ENCODE measurements around the gene AVEN.

The AVEN gene

DNA sequence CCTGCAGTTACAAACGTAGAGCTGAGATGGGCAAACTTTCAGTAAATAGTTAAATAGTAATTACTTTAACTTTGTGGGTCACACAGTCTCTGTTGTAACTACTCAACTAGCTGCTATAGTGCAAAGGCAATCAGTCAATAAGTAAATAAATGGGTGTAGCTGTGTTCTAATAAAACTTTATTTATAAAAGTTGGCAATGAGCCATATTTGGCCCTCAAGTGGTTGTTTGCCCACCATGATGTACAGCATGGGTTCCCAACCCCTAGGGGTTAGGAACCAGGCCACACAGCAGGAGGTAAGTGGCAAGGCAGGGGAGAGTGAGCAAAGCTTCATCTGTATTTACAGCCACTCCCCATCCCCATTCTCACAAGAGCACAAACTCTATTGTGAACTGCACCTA is 115.6 kb downstream of the AVEN start:
- TF ChIP-seq, protein P1, sequence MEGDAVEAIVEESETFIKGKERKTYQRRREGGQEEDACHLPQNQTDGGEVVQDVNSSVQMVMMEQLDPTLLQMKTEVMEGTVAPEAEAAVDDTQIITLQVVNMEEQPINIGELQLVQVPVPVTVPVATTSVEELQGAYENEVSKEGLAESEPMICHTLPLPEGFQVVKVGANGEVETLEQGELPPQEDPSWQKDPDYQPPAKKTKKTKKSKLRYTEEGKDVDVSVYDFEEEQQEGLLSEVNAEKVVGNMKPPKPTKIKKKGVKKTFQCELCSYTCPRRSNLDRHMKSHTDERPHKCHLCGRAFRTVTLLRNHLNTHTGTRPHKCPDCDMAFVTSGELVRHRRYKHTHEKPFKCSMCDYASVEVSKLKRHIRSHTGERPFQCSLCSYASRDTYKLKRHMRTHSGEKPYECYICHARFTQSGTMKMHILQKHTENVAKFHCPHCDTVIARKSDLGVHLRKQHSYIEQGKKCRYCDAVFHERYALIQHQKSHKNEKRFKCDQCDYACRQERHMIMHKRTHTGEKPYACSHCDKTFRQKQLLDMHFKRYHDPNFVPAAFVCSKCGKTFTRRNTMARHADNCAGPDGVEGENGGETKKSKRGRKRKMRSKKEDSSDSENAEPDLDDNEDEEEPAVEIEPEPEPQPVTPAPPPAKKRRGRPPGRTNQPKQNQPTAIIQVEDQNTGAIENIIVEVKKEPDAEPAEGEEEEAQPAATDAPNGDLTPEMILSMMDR (IDR thresholded peaks at IDR 0.05), result no peak
- DNase-seq (ENCODE audit: low spot score), result no peak
- H3K4me3 ChIP-seq, result no peak overlapping the region

DNA sequence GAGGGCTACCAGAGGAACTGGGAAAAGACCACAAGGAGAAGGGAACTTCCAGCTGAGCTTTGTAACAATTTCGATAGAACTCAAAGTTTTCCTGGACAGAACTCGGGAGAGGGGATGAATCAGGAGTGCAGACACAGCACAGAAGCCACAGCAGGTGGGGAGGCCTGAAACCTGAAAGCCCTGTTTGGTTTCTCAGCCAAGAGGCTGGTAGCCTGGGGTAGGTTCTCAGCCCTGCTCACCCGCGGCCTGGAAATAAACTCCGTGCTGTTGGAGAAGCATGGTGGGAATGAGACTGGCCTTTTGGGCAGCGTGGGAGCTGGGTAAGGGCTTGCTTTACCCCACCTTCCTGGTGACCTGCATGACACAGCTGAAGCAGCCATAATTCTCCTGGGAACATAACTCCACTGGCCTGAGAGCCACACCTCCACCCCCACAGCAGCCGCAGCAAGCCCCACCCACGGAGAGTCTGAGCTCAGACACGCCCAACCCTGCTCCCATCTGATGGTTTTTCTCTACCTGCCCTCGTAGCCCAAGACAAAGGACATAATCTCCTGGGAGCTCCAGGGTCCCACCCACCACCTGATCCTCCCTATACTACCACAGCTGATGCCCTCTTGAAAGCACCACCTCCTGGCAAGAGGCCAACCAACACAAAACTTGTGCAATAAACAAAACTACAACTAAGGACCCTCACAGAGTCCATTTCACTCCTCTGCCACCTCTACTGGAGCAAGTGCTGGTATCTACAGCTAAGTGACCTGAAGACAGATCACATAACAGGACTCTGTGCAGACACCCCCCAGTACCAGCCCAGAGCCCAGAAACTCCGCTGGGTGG is 123.2 kb downstream of the AVEN start:
- DNase-seq (ENCODE audit: low spot score), result no peak

More for the DNA sequence above, 115.6 kb downstream of the AVEN start:
- no peak overlapping the region for H3K27ac ChIP-seq

GRCh38 chr15:33913459-33913858 is 125.5 kb downstream of the AVEN start:
- H3K4me3 ChIP-seq, result no peak overlapping the region
- no peak for DNase-seq (ENCODE audit: low spot score)
- no peak overlapping the region for H3K27ac ChIP-seq
- TF ChIP-seq, protein P1 (IDR thresholded peaks at IDR 0.05), result no peak

More for the DNA sequence above, 123.2 kb downstream of the AVEN start:
- Histone ChIP-seq H3K27ac (no peak overlapping the region), H3K4me3 (no peak overlapping the region)
- TF ChIP-seq, protein P1 (IDR thresholded peaks at IDR 0.05), result no peak

DNA sequence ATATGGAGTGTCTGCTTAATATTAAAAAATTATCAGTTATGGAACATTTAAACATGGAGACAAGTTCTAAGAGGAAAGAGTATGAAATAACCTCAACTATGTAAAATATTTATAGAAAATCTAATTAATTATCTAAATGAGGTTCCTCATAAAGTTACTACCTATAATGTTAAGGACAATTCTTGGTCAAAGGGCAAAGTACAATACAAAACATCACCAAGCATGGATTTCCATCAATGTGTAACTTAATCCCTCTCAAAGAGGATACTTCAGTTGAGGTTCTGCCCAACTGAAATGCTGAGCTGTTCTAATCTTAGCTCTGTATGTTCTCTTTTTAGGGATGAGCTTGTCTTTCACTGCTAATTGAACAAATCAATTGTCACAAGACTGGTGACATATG is 126.7 kb downstream of the AVEN start:
- H3K27ac ChIP-seq, result no peak overlapping the region
- TF ChIP-seq, protein P1 (IDR thresholded peaks at IDR 0.05), result no peak
- DNase-seq (ENCODE audit: low spot score), result no peak
- H3K4me3 ChIP-seq, result no peak overlapping the region

DNA sequence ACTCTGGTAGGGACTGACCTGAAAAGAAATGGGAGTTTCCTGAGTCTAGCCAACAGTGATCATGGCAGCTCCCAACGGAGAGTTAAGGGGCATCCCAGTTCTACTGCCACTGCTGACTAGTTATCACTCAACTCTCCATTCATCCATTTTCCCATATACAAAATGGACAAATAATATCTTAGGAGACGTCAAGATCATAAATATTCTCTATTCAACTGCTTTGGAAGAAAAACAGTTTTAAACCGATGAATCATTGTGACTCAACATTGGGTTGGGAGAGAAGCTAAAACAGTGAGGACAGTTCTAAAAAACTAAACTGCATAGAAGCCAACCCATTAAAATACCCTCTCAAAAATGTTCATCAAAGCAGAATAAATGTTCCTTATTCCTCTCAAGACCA is 128.3 kb downstream of the AVEN start:
- Histone ChIP-seq H3K4me3 (no peak overlapping the region), H3K27ac (no peak overlapping the region)
- DNase-seq (ENCODE audit: low spot score), result no peak
- TF ChIP-seq, protein P1 (IDR thresholded peaks at IDR 0.05), result no peak

GRCh38 chr15:33908406-33908805 is 130.6 kb downstream of the AVEN start:
- DNase-seq (ENCODE audit: low spot score), result no peak
- H3K4me3 ChIP-seq, result no peak overlapping the region
- no peak overlapping the region for H3K27ac ChIP-seq
- TF ChIP-seq, protein P1 (IDR thresholded peaks at IDR 0.05), result no peak

GRCh38 chr15:33907326-33907725 is 131.7 kb downstream of the AVEN start:
- Histone ChIP-seq H3K4me3 (no peak overlapping the region), H3K27ac (no peak overlapping the region)
- DNase-seq (ENCODE audit: low spot score), result no peak
- TF ChIP-seq, protein P1 (IDR thresholded peaks at IDR 0.05), result no peak
